ENCODE results near the gene DUSP18.

- peak in 2 of 3 donors; percentile 54 to 98 for TF ChIP-seq CTCF (IDR thresholded peaks at IDR 0.05)
- TF ChIP-seq POLR2A (IDR thresholded peaks at IDR 0.05) = no peak
Observed at GRCh38 chr22:30634471-30635233, 33.0 kb downstream of the DUSP18 start.

Measured in lower leg skin (tissue), 3 donors.